HG02623 (cell line): Measurements from ENCODE around the gene RNU2-1.
"Not testable (repeated sequence)": the region's sequence is repeated elsewhere in the genome, so short reads cannot be mapped to it uniquely, and the experiment has no call there.

Experiments
- ATAC-seq: cut with Tn5 transposase; IDR thresholded peaks from one replicate; pipeline ENCODE4 v1.9.1; 2021; ENCODE audit warnings: moderate library complexity; ENCODE audit not compliant: unreplicated experiment

RNU2-1 gene

DNA sequence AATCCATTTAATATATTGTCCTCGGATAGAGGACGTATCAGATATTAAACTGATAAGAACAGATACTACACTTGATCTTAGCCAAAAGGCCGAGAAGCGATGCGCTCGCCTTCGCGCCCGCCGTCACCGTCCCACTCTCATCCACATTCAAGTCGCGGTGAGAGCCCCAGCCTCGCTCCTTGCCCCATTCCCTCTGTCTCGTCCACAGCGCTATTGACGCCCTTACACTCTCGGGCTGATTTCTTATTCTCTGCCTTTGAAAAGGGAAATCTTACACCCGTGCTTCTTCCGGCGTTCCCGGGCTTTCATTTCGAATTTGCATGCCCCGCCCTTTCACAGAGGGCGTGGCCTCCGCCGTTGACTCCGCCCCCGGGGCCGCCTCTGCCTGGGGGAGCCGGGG, at the start of gene RNU2-1:
RNU2-1 (minus strand) TSS at position 101 of the 400 bp plus-strand sequence.
- ATAC-seq, result not testable (repeated sequence)

DNA sequence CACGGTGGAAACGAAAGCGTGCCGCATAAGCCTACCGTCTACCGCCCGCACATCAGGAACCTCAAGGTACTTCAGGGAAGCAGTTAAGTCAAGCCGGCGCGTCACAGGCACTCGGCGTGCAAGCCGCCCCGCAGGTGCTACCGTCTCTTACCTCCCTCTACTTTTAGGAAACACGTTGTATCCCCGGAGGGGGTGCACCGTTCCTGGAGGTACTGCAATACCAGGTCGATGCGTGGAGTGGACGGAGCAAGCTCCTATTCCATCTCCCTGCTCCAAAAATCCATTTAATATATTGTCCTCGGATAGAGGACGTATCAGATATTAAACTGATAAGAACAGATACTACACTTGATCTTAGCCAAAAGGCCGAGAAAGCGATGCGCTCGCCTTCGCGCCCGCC, 39.1 kb upstream of the RNU2-1 start:
- ATAC-seq, result not testable (repeated sequence)

DNA sequence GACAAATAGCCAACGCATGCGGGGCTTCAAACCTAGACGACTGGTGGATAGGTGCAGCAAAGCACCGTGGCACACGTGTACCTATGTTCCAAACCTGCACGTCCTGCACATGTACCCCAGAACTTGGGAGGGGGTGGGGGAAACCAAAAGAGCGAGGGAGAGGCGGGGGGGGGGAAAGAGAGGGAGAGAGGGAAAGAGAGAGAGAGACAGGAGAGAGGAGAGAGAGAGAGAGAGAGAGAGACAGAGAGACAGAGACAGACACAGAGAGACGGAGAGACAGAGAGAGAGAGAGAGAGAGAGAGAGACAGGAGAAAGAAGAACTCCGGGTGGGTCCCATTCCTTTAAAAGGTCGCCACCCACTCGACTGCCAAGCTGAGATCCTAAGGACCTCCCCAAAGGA, 38.7 kb upstream of the RNU2-1 start:
- not testable (repeated sequence) for ATAC-seq

DNA sequence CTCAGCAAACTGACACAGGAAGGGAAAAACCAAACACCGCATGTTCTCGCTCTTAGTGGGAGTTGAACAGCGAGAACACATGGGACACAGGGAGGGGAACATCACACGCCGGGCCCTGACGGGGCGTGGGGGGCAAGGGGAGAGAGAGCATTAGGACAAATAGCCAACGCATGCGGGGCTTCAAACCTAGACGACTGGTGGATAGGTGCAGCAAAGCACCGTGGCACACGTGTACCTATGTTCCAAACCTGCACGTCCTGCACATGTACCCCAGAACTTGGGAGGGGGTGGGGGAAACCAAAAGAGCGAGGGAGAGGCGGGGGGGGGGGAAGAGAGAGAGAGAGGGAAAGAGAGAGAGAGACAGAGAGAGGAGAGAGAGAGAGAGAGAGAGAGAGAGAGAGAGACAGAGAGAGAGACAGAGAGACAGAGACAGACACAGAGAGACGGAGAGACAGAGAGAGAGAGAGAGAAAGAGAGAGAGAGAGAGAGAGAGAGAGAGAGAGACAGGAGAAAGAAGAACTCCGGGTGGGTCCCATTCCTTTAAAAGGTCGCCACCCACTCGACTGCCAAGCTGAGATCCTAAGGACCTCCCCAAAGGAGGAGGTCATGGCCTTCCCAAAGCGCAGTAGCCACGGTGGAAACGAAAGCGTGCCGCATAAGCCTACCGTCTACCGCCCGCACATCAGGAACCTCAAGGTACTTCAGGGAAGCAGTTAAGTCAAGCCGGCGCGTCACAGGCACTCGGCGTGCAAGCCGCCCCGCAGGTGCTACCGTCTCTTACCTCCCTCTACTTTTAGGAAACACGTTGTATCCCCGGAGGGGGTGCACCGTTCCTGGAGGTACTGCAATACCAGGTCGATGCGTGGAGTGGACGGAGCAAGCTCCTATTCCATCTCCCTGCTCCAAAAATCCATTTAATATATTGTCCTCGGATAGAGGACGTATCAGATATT, 37.1 kb upstream of the RNU2-1 start:
- ATAC-seq, result not testable (repeated sequence)

DNA sequence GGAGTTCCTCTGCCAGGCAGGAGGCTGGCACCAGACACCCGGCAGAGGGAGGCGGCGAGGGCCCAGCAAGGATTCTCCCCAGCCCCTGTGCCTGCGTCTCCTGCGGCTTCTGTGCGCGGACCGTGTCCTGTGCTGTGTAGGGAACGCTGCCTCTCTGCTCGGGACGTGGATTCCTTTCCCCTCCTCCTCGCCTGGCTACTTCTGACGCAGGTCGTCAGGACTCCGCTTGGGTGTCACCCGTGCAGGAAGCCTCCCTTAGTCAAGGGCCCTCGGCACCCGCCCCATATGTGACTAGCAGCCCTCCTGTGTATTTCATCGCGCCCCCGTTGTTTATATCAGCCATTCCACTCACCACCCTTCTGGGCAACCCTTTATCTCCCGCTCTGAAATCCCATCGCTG, 12.7 kb upstream of the RNU2-1 start:
- ATAC-seq, result not testable (repeated sequence)

DNA sequence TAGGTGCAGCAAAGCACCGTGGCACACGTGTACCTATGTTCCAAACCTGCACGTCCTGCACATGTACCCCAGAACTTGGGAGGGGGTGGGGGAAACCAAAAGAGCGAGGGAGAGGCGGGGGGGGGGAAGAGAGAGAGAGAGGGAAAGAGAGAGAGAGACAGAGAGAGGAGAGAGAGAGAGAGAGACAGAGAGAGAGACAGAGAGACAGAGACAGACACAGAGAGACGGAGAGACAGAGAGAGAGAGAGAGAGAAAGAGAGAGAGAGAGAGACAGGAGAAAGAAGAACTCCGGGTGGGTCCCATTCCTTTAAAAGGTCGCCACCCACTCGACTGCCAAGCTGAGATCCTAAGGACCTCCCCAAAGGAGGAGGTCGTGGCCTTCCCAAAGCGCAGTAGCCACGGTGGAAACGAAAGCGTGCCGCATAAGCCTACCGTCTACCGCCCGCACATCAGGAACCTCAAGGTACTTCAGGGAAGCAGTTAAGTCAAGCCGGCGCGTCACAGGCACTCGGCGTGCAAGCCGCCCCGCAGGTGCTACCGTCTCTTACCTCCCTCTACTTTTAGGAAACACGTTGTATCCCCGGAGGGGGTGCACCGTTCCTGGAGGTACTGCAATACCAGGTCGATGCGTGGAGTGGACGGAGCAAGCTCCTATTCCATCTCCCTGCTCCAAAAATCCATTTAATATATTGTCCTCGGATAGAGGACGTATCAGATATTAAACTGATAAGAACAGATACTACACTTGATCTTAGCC, 7.0 kb upstream of the RNU2-1 start:
- ATAC-seq, result not testable (repeated sequence)

DNA sequence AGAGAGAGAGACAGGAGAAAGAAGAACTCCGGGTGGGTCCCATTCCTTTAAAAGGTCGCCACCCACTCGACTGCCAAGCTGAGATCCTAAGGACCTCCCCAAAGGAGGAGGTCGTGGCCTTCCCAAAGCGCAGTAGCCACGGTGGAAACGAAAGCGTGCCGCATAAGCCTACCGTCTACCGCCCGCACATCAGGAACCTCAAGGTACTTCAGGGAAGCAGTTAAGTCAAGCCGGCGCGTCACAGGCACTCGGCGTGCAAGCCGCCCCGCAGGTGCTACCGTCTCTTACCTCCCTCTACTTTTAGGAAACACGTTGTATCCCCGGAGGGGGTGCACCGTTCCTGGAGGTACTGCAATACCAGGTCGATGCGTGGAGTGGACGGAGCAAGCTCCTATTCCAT, 5.8 kb upstream of the RNU2-1 start:
- not testable (repeated sequence) for ATAC-seq

DNA sequence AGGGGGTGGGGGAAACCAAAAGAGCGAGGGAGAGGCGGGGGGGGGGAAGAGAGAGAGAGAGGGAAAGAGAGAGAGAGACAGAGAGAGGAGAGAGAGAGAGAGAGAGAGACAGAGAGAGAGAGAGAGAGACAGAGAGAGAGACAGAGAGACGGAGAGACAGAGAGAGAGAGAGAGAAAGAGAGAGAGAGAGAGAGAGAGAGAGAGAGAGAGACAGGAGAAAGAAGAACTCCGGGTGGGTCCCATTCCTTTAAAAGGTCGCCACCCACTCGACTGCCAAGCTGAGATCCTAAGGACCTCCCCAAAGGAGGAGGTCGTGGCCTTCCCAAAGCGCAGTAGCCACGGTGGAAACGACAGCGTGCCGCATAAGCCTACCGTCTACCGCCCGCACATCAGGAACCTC, 514 bp downstream of the RNU2-1 start:
- not testable (repeated sequence) for ATAC-seq

DNA sequence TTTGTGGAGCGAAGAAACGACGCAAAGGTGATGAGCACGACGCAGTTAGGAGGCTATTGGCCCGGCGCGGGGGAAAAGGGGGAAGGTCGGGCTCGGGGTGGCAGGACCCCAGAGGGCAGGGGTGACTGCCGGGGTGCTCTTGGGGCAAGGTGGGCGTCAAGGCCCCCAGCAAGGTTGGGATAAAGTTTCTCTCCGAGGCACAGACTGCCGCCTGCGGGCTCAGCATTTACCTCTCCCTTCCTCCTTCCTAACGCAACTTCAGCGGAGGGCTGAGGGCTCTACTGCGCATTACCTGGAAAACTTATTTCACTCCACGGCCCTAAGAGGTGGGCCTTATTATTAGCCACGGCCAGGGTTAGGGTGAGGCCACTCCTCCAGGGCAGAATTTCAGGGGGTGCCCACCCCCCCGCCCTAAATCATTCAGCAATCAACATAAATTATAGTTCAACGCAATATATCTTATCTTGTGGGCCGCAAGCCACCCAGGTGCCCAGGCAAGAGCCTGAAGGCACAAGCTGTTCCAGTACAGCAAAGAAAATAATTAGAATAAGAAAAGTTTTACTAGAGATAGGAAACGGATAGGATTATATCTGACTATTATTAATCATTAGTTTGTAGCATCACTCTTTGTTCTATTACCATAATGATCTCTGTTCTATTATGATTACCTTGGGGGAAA, 1.6 kb downstream of the RNU2-1 start:
- ATAC-seq, result not testable (repeated sequence)

DNA sequence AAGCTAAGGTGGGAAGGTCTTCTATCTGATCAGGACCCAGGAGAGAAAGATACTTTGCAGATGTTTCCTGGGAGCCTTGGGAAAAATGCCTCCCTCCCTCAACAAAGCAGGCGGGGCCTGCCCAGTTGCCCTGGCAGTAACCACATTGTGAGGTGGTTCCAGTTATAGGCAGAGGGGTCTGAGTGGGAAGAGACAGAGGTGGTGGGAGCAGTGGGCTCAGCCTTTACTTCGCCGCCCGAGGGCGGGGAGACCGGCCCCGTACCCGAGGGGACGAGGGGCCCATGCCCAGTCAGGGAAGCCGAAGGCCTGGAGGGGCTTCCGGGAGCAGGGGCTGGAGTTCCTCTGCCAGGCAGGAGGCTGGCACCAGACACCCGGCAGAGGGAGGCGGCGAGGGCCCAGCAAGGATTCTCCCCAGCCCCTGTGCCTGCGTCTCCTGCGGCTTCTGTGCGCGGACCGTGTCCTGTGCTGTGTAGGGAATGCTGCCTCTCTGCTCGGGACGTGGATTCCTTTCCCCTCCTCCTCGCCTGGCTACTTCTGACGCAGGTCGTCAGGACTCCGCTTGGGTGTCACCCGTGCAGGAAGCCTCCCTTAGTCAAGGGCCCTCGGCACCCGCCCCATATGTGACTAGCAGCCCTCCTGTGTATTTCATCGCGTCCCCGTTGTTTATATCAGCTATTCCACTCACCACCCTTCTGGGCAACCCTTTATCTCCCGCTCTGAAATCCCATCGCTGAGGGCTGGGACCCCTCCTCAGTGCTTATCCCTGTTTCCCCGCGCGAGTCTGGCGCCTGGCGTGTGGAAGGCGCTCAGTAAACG, 2.4 kb downstream of the RNU2-1 start:
- not testable (repeated sequence) for ATAC-seq

DNA sequence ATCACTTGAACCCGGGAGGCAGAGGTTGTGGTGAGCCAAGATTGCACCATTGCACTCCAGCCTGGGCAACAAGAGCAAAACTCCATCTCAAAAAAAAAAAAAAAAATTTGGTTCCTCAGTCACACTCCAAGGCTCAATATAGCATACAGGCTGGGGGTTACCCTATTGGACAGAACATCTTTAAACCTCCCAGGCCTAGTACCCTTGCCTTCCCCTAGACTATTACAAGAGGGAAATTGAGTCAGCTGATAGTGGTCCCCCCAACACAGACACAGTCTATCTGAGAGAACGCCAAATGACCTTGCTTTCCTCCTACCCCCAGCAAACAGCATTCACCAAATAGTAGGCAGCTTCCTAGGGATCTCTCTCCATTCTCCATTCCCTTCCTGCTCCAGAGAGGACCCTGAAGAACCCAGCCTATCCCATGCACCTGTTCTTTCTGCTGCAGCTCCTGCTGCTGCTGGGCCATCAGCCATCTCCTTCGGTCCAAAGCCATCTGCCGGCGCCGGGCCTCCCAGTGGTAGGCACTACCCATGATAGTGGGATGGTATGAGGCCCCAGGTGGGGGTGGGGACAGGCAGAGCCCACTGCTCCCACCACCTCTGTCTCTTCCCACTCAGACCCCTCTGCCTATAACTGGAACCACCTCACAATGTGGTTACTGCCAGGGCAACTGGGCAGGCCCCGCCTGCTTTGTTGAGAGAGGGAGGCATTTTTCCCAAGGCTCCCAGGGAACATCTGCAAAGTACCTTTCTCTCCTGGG, 5.6 kb downstream of the RNU2-1 start, which contains the start of gene CCDC200:
CCDC200 (minus strand) TSS at position 604 of the 763 bp plus-strand sequence; CDS start at position 535, 69 bp downstream.
- not testable (repeated sequence) for ATAC-seq

DNA sequence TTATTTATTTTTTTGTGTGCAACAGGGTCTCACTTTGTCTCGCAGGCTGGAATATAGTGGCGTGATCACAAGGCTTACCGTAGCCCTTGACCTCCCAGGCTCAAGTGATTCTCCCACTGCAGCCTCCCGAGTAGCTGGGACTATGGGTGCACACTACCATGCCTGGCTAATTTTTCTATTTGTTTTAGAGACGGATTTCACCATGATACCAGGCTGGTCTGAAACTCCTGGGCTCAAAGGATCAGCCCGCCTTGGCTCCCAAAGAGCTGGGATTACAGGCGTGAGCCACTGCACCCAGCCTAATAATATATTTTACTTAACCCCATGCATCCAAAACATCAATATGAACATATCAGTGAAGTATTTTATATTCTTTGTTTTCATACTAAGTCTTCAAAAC, 7.4 kb downstream of the RNU2-1 start:
- ATAC-seq, result no peak

DNA sequence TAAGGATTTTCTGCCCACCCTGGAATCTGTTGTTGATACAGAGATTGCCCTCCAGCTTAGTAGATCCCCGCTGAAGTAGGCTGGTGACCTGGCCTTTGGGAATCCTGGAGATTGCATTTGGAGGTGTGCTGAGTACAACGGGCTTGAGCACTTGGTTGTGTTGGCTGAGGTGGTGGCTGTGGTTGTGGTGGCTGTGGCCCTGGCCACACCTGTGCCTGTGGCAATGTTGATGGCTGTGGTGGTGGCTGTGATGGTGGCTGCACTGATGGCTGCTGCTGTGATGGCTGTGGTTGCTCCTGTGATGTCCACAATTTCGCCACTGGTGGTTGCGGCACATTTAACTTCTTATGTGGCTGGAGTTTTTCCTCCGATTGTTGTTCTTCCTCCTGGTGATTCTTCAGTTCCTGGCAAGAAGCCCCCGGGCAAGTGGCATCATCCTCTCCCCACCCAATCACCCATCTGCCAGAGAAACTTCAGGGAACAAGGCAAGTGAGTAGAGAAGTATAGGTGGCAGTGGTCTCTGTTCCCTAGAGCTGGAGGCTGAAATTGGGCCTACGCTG, 9.6 kb downstream of the RNU2-1 start:
- ATAC-seq, result no peak

DNA sequence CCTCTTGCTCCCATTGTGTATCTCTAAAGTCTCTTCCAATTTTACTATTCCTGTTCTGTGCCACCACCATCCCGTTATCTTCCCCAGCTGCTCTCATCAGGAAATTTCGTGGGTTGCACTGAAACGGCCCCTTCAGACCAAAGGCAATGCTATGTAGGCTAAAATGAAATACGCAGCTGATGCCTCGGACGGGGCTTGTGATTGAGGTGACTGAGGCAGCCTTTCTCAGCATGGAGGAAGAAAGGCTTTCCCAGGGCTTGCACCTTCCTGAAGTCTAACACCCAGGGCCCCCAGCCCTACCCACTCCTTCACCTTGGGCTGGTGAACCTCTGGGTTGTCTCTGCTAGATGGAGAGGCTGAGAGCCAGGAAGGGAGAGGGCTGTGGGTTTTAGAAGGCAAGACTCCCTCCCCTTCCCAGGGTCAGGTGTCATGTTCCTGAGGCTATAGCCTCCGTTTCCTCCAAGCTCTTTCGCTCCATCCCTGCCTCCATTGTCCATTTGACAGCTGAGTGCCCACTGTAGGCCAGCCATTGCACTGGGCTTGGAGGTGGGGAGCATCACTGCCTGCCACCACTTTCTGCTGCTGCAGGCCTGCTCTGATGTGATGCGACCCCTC, 13.2 kb downstream of the RNU2-1 start:
- ATAC-seq, result no peak

DNA sequence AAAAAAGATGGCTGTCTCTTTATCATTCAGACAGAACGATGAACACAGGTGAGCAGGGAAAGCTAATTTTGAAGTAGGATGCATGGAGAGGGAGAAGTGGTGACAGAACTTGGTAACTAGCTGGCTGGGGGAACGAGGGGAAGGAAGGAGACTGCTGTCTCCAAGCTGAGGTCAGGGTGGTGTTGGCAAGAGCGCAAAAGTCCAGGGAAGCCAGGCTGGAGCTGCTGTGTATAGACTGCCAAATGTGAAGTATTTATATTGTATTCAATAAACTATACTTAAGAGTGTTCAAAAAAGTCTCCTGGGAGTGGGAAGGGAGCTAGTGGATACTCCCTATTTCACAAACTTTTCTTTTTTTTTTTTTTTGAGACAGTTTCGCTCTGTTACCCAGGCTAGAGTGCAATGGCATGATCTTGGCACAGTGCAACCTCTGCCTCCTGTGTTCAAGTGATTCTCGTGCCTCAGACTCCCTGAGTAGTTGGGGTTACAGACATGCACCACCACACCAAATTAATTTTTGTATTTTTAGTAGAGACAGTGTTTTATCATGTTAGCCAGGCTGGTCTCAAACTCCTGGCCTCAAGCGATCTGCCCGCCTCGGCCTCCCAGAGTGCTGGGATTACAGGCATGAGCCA, 13.9 kb downstream of the RNU2-1 start:
- no peak for ATAC-seq

DNA sequence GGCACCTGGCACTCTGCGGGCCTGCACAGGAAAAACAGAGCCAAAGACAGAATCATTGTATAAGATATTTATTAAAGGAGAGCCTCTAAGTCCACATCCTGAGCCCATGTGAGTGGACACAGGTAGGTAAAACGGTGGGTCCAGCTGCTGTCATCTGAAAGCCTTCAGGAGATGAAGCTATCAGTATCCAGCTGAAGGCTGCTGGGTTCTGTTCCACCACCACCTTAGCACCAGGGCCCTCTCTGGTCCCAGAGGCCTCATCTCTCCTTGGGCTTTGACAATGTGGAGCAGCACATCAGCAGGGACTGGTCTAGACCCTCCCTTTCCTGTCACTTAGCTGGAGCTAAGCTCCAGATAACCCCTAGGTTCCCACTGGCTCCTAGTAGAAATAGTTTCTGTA, 14.8 kb downstream of the RNU2-1 start:
- no peak for ATAC-seq

DNA sequence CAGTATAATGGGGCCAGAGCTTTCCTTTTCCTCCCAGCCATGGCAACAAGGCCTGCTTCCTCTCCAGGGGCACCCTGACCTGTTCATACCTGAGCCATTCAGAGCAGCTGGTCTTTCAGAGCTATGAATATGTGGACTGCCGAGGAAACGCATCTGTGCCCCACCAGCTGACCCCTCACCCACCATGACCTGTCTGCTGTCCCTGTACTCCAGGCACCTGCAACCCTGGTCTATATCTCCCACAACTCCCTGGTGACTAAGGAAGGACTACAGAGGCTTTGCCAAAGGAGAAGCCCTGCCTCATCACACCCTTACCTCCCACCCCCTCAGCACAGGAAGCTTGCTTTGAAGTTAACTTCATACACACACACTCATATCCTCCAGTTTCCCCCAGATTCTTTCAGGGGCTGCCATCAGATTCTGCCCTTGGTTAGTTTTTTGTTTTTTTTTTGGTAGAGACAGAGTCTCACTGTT, 16.1 kb downstream of the RNU2-1 start:
- ATAC-seq, result no peak
